Measurements from ENCODE around the gene SMIM27. TPM values are rescaled to one million over a fixed set of nuclear protein-coding genes. Genes with fewer than 3 reads are reported as not detected.

SMIM27 gene
- total RNA-seq, 1 experiment from 2014 or later: 13.6 TPM

DNA sequence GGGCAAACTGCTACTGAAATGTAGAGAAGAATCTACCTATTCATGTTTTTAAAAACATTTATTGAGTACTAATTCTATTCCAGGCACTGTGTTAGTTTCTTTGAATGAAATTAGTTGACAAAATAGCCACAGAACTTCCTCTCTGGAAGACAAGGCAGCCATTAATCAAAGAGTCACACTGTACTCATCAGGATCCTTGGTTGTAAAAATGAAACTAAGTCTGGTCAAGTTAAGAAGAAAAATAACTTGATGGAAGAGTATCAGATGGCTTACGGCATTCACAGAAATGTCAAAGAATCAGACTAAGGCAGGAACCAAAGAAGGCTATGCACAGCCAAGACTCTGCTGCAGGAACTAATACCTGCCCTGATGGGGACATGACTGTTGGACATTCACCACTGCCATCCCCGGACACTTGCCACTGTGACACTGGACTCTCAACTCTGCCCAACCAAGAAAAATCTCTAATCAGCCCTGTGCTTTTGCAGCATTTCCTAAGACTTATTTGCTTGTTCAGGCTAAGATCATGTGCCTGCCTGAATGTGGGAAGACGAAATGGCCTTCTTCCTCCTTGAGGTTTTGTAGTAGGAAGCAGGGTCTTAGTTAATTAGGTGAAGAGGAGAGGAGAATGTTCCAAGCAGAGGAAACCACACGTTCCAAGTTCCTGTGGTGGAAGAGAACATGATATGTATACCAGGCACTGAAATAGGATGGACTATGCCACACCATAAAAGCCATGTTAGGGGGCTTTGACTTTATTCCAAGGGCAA is 44.2 kb downstream of the SMIM27 start:
- Mint-ChIP-seq H3K9me3 (peaks cover 9% of the 10 kb centered on the region), H3K27ac (no peak overlapping the region), H3K4me3 (no peak overlapping the region), H3K27me3 (ENCODE audit: low read depth) (peaks cover 3% of the 10 kb centered on the region; the same call in 1 of the 2 replicates), H3K36me3 (no peaks in the 10 kb centered on the region), H3K4me1 (no peaks in the 10 kb centered on the region)
- TF ChIP-seq, protein P1, sequence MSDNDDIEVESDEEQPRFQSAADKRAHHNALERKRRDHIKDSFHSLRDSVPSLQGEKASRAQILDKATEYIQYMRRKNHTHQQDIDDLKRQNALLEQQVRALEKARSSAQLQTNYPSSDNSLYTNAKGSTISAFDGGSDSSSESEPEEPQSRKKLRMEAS (CRISPR knock-in tag; IDR thresholded peaks at IDR 0.05): no peak
- TF ChIP-seq RORB (CRISPR knock-in tag; IDR thresholded peaks at IDR 0.05): no peak
- TF ChIP-seq RELA (CRISPR knock-in tag; IDR thresholded peaks at IDR 0.05; ENCODE audit: borderline replicate concordance): no peak
- TF ChIP-seq TEAD1 (CRISPR knock-in tag; IDR thresholded peaks at IDR 0.05): no peak
- TF ChIP-seq FOXJ3 (CRISPR knock-in tag; IDR thresholded peaks at IDR 0.05; ENCODE audit: borderline replicate concordance): no peak
- TF ChIP-seq, protein P2, sequence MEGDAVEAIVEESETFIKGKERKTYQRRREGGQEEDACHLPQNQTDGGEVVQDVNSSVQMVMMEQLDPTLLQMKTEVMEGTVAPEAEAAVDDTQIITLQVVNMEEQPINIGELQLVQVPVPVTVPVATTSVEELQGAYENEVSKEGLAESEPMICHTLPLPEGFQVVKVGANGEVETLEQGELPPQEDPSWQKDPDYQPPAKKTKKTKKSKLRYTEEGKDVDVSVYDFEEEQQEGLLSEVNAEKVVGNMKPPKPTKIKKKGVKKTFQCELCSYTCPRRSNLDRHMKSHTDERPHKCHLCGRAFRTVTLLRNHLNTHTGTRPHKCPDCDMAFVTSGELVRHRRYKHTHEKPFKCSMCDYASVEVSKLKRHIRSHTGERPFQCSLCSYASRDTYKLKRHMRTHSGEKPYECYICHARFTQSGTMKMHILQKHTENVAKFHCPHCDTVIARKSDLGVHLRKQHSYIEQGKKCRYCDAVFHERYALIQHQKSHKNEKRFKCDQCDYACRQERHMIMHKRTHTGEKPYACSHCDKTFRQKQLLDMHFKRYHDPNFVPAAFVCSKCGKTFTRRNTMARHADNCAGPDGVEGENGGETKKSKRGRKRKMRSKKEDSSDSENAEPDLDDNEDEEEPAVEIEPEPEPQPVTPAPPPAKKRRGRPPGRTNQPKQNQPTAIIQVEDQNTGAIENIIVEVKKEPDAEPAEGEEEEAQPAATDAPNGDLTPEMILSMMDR (IDR thresholded peaks at IDR 0.05): no peak
- TF ChIP-seq, protein P3, sequence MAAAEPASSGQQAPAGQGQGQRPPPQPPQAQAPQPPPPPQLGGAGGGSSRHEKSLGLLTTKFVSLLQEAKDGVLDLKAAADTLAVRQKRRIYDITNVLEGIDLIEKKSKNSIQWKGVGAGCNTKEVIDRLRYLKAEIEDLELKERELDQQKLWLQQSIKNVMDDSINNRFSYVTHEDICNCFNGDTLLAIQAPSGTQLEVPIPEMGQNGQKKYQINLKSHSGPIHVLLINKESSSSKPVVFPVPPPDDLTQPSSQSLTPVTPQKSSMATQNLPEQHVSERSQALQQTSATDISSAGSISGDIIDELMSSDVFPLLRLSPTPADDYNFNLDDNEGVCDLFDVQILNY (CRISPR knock-in tag; IDR thresholded peaks at IDR 0.05): no peak
- no peak for TF ChIP-seq TEAD4 (CRISPR knock-in tag; IDR thresholded peaks at IDR 0.05)
- no peak for TF ChIP-seq CREM (CRISPR knock-in tag; IDR thresholded peaks at IDR 0.05)
- TF ChIP-seq FOXK1 (CRISPR knock-in tag; IDR thresholded peaks at IDR 0.05): no peak
- TF ChIP-seq JUN (CRISPR knock-in tag; IDR thresholded peaks at IDR 0.05): no peak
- TF ChIP-seq, protein P4, sequence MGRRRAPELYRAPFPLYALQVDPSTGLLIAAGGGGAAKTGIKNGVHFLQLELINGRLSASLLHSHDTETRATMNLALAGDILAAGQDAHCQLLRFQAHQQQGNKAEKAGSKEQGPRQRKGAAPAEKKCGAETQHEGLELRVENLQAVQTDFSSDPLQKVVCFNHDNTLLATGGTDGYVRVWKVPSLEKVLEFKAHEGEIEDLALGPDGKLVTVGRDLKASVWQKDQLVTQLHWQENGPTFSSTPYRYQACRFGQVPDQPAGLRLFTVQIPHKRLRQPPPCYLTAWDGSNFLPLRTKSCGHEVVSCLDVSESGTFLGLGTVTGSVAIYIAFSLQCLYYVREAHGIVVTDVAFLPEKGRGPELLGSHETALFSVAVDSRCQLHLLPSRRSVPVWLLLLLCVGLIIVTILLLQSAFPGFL (CRISPR knock-in tag; IDR thresholded peaks at IDR 0.05; ENCODE audit: borderline replicate concordance): no peak
- no peak for TF ChIP-seq GTF2I (CRISPR knock-in tag; conservative IDR thresholded peaks at IDR 0.05)
- no peak for TF ChIP-seq SOX15 (CRISPR knock-in tag; IDR thresholded peaks at IDR 0.05)
- TF ChIP-seq, protein P5, sequence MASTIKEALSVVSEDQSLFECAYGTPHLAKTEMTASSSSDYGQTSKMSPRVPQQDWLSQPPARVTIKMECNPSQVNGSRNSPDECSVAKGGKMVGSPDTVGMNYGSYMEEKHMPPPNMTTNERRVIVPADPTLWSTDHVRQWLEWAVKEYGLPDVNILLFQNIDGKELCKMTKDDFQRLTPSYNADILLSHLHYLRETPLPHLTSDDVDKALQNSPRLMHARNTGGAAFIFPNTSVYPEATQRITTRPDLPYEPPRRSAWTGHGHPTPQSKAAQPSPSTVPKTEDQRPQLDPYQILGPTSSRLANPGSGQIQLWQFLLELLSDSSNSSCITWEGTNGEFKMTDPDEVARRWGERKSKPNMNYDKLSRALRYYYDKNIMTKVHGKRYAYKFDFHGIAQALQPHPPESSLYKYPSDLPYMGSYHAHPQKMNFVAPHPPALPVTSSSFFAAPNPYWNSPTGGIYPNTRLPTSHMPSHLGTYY (CRISPR knock-in tag; IDR thresholded peaks at IDR 0.05): no peak
- TF ChIP-seq, protein P6, sequence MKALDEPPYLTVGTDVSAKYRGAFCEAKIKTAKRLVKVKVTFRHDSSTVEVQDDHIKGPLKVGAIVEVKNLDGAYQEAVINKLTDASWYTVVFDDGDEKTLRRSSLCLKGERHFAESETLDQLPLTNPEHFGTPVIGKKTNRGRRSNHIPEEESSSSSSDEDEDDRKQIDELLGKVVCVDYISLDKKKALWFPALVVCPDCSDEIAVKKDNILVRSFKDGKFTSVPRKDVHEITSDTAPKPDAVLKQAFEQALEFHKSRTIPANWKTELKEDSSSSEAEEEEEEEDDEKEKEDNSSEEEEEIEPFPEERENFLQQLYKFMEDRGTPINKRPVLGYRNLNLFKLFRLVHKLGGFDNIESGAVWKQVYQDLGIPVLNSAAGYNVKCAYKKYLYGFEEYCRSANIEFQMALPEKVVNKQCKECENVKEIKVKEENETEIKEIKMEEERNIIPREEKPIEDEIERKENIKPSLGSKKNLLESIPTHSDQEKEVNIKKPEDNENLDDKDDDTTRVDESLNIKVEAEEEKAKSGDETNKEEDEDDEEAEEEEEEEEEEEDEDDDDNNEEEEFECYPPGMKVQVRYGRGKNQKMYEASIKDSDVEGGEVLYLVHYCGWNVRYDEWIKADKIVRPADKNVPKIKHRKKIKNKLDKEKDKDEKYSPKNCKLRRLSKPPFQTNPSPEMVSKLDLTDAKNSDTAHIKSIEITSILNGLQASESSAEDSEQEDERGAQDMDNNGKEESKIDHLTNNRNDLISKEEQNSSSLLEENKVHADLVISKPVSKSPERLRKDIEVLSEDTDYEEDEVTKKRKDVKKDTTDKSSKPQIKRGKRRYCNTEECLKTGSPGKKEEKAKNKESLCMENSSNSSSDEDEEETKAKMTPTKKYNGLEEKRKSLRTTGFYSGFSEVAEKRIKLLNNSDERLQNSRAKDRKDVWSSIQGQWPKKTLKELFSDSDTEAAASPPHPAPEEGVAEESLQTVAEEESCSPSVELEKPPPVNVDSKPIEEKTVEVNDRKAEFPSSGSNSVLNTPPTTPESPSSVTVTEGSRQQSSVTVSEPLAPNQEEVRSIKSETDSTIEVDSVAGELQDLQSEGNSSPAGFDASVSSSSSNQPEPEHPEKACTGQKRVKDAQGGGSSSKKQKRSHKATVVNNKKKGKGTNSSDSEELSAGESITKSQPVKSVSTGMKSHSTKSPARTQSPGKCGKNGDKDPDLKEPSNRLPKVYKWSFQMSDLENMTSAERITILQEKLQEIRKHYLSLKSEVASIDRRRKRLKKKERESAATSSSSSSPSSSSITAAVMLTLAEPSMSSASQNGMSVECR (CRISPR knock-in tag; IDR thresholded peaks at IDR 0.05; ENCODE audit: borderline replicate concordance): no peak
- no peak for TF ChIP-seq NFE2L1 (CRISPR knock-in tag; IDR thresholded peaks at IDR 0.05)
- TF ChIP-seq, protein P7, sequence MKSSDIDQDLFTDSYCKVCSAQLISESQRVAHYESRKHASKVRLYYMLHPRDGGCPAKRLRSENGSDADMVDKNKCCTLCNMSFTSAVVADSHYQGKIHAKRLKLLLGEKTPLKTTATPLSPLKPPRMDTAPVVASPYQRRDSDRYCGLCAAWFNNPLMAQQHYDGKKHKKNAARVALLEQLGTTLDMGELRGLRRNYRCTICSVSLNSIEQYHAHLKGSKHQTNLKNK (CRISPR knock-in tag; IDR thresholded peaks at IDR 0.05): no peak
- TF ChIP-seq SMAD4 (CRISPR knock-in tag; IDR thresholded peaks at IDR 0.05): no peak
- TF ChIP-seq NFATC4 (CRISPR knock-in tag; IDR thresholded peaks at IDR 0.05): no peak
- ATAC-seq (no peak), DNase-seq (ENCODE audit: low spot score) (no peak)
- ChIA-PET POLR2A (no interaction called here), CTCF (no interaction called here)

All from WTC11 (cell line).